Measurements from ENCODE around the gene IPPK. TPM values are rescaled to one million over a fixed set of nuclear protein-coding genes. Genes with fewer than 3 reads are reported as not detected.

The IPPK gene
- total RNA-seq, 1 experiment from 2014 or later, result 10.6 TPM

- H3K36me3 ChIP-seq (ENCODE audit: low read depth, low read length), result peaks cover 8% of the 10 kb centered on the region; the same call in 1 of the 2 replicates
- no peaks in the 10 kb centered on the region for H3K27me3 ChIP-seq (ENCODE audit: low read length)
- TF ChIP-seq CTCF (conservative IDR thresholded peaks at IDR 0.05; ENCODE audit: low read depth, low read length) (no peak), EZH2 (IDR thresholded peaks at IDR 0.05; ENCODE audit: low read length, unreplicated experiment) (no peak), EZH2phosphoT487 (IDR thresholded peaks at IDR 0.05; ENCODE audit: borderline replicate concordance, low read length) (no peak)
- no peak for DNase-seq
- no peaks in the 10 kb centered on the region for H3K9me3 ChIP-seq (ENCODE audit: low read length)
- H3K9me2 ChIP-seq (replicated peaks; ENCODE audit: low read length), result no peaks in the 10 kb centered on the region
- no peak for ATAC-seq
- ChIA-PET POLR2A (ENCODE audit: unreplicated experiment) (no interaction called here), CTCF (no interaction called here)
- no peaks in the 10 kb centered on the region for H3K79me2 ChIP-seq (ENCODE audit: low read length)
- intact Hi-C loops (cut with micrococcal nuclease), result no loop called here
- H3K4me3 ChIP-seq (ENCODE audit: low read length), result no peak overlapping the region
- no peak overlapping the region for H2AFZ ChIP-seq (ENCODE audit: low read length)
- no peak overlapping the region for H3K4me2 ChIP-seq (ENCODE audit: low read length)
- H3K4me1 ChIP-seq (ENCODE audit: insufficient read depth, low read length), result no peaks in the 10 kb centered on the region
- no peak overlapping the region for H3K27ac ChIP-seq (ENCODE audit: low read length)
- no peak overlapping the region for H3K9ac ChIP-seq (ENCODE audit: low read length)
- no peaks in the 10 kb centered on the region for H4K20me1 ChIP-seq (ENCODE audit: low read length)
- no peaks in the 10 kb centered on the region for H3F3A ChIP-seq (ENCODE audit: low read length, unreplicated experiment)
- BruUV-seq (replicated peaks), result no TSS peak
These were observed 57.6 kb downstream of the IPPK start for GRCh38 chr9:92612292-92612691.

- ATAC-seq (no peak), DNase-seq (no peak)
- no peak overlapping the region for H3K27ac ChIP-seq (ENCODE audit: low read length)
- TF ChIP-seq CTCF (conservative IDR thresholded peaks at IDR 0.05; ENCODE audit: low read depth, low read length) (no peak), EZH2phosphoT487 (IDR thresholded peaks at IDR 0.05; ENCODE audit: borderline replicate concordance, low read length) (no peak), EZH2 (IDR thresholded peaks at IDR 0.05; ENCODE audit: low read length, unreplicated experiment) (no peak)
- CTCF ChIA-PET, result no interaction called here
- POLR2A ChIA-PET (ENCODE audit: unreplicated experiment), result no interaction called here
- H4K20me1 ChIP-seq (ENCODE audit: low read length), result no peaks in the 10 kb centered on the region
- H3F3A ChIP-seq (ENCODE audit: low read length, unreplicated experiment), result no peaks in the 10 kb centered on the region
- no peaks in the 10 kb centered on the region for H3K9me2 ChIP-seq (replicated peaks; ENCODE audit: low read length)
- H3K36me3 ChIP-seq (ENCODE audit: low read depth, low read length), result peaks cover 6% of the 10 kb centered on the region; the same call in 1 of the 2 replicates
- H2AFZ ChIP-seq (ENCODE audit: low read length), result no peak overlapping the region
- no peaks in the 10 kb centered on the region for H3K4me1 ChIP-seq (ENCODE audit: insufficient read depth, low read length)
- H3K4me2 ChIP-seq (ENCODE audit: low read length), result no peak overlapping the region
- H3K9ac ChIP-seq (ENCODE audit: low read length), result no peak overlapping the region
- H3K9me3 ChIP-seq (ENCODE audit: low read length), result no peaks in the 10 kb centered on the region
- no peaks in the 10 kb centered on the region for H3K27me3 ChIP-seq (ENCODE audit: low read length)
- no peaks in the 10 kb centered on the region for H3K79me2 ChIP-seq (ENCODE audit: low read length)
- H3K4me3 ChIP-seq (ENCODE audit: low read length), result no peak overlapping the region
- BruUV-seq (replicated peaks), result no TSS peak
- intact Hi-C loops (cut with micrococcal nuclease), result no loop called here
These were observed 58.2 kb downstream of the IPPK start for GRCh38 chr9:92611621-92612285.
